Erythroblast (primary cell): Measurements from ENCODE around the gene RETSAT.

Source experiments
- GATA1 ChIP-seq: IDR thresholded peaks from 2 replicates; pipeline ENCODE4 v1.6.1; 2011; ENCODE audit warnings: low read depth, mild to moderate bottlenecking, control low read depth, low read length, moderate library complexity
- POLR2A ChIP-seq: IDR thresholded peaks from 2 replicates; pipeline ENCODE4 v1.6.1; 2011; ENCODE audit warnings: mild to moderate bottlenecking, low read length

GRCh38 chr2:85327160-85327821 is 27.0 kb downstream of the RETSAT start:
- TF ChIP-seq POLR2A (no peak), GATA1 (no peak)
